ENCODE data around the gene TMEM30B. TPM values are rescaled to one million over a fixed set of nuclear protein-coding genes. Genes with fewer than 3 reads are reported as not detected.

TMEM30B gene
- total and polyA plus RNA-seq, 2 of the 8 experiments (the other 6 are each of a cell fraction or from before 2014, with no cell fraction given), result 11.2 to 18.7 TPM

DNA sequence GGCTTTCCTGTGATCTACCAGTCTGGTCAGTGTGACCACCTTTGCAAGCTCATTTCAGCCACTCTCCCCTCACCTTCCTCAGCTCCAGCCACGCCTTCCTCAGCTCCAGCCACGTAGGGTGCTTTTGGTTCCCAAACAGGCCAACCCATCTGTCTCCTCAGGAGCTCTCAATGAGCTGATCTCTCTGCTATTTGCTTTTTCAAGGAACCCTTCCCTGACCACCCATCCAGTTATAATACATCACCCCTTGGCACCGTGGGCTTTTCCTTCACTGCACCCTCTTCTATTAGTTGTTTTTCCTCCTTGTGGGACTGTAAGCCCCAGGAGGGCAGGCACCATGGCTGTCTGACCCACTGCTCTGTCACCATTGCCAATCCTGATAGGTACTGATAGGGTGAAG lies 37.9 kb upstream of the TMEM30B start (continued):
- TF ChIP-seq CEBPB (IDR thresholded peaks at IDR 0.05; ENCODE audit: low read depth, low read length) (no peak), TAF1 (IDR thresholded peaks at IDR 0.05; ENCODE audit: low read depth, low read length) (no peak), SP2 (IDR thresholded peaks at IDR 0.05; ENCODE audit: low read length) (no peak), YY1 (IDR thresholded peaks at IDR 0.05; ENCODE audit: low read depth, low read length) (no peak), CREB1 (IDR thresholded peaks at IDR 0.05) (no peak)
- TF ChIP-seq, protein P1, sequence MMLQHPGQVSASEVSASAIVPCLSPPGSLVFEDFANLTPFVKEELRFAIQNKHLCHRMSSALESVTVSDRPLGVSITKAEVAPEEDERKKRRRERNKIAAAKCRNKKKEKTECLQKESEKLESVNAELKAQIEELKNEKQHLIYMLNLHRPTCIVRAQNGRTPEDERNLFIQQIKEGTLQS (IDR thresholded peaks at IDR 0.05; ENCODE audit: insufficient read depth, low read depth, low read length), result no peak
- TF ChIP-seq, protein P2, sequence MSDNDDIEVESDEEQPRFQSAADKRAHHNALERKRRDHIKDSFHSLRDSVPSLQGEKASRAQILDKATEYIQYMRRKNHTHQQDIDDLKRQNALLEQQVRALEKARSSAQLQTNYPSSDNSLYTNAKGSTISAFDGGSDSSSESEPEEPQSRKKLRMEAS (IDR thresholded peaks at IDR 0.05), result no peak

All from H1 (cell line).